Cardiac muscle cell (in vitro differentiated cells and primary cell): ENCODE measurements around the gene VEGFD. TPM values are rescaled to one million over a fixed set of nuclear protein-coding genes. Genes with fewer than 3 reads are reported as not detected.

Source experiments
- DNase-seq, 2 donors: peaks; one replicate each; pipeline versions ENCODE4 v3.0.0 to v3.0.0-alpha.2; 2010 to 2017; ENCODE audit warnings: low read depth in 1 of 2, low spot score in 1 of 2
- H3K27ac ChIP-seq: fragments of 200-600 bp; sonication (generic); 2 replicates; pipeline ENCODE4 v1.5.1; 2016
- H3K27me3 ChIP-seq: fragments of 200-600 bp; sonication (generic); 2 replicates; pipeline ENCODE4 v1.6.0; 2016; ENCODE audit warnings: control low read depth
- H3K36me3 ChIP-seq: fragments of 200-600 bp; sonication (generic); 2 replicates; pipeline ENCODE4 v1.5.1; 2016; ENCODE audit warnings: control low read depth
- H3K4me1 ChIP-seq: fragments of 200-600 bp; sonication (generic); 2 replicates; pipeline ENCODE4 v1.8.1; 2017; ENCODE audit warnings: low read depth, mild to moderate bottlenecking, mixed run types
- H3K4me3 ChIP-seq: fragments of 200-600 bp; sonication (generic); 2 replicates; pipeline ENCODE4 v1.5.1; 2016; ENCODE audit warnings: mild to moderate bottlenecking
- H3K9me3 ChIP-seq: fragments of 200-600 bp; sonication (generic); 2 replicates; pipeline ENCODE4 v1.5.1; 2017; ENCODE audit warnings: low read depth, mild to moderate bottlenecking, control low read depth
- CTCF ChIP-seq: IDR thresholded peaks from 2 replicates; pipeline ENCODE4 v1.5.1; 2012; ENCODE audit warnings: low read depth, mild to moderate bottlenecking, low read length
- polyA plus RNA-seq: library from polyadenylated mRNA; unstranded; fragments of >200 nt; fragmentation: Nextera tagmentation; extraction: Ambion mirVana; gene quantifications from 2 replicates; pipeline ENCODE4 v1.2.1, GENCODE V29; 2016
- total RNA-seq: library from RNA; depleted of rRNA; stranded (reverse); fragments of >200 nt; gene quantifications from 2 replicates; pipeline ENCODE4 v1.2.3, GENCODE V29; 2016

Gene VEGFD
- total and polyA plus RNA-seq, 2 experiments from 2014 or later = 1.2 TPM; not detected in 1

GRCh38 chrX:15405846-15406245 lies 21.6 kb upstream of the VEGFD start:
- no peak overlapping the region for H3K27ac ChIP-seq
- H3K4me1 ChIP-seq = no peaks in the 10 kb centered on the region
- no peak for TF ChIP-seq CTCF
- no peaks in the 10 kb centered on the region for H3K36me3 ChIP-seq
- peak in 1 of 2 donors; percentile 18 for DNase-seq
- no peak overlapping the region for H3K4me3 ChIP-seq
- H3K9me3 ChIP-seq = no peaks in the 10 kb centered on the region
- H3K27me3 ChIP-seq = no peaks in the 10 kb centered on the region

- Histone ChIP-seq H3K4me3 (no peak overlapping the region), H3K27me3 (no peaks in the 10 kb centered on the region), H3K9me3 (no peaks in the 10 kb centered on the region), H3K36me3 (no peaks in the 10 kb centered on the region), H3K27ac (no peak overlapping the region), H3K4me1 (no peaks in the 10 kb centered on the region)
- peak in 1 of 2 donors; percentile 59 for DNase-seq
- no peak for TF ChIP-seq CTCF
Observed at GRCh38 chrX:15404401-15405096, 20.3 kb upstream of the VEGFD start.

- Histone ChIP-seq H3K4me3 (no peak overlapping the region), H3K27me3 (no peaks in the 10 kb centered on the region), H3K9me3 (no peaks in the 10 kb centered on the region), H3K27ac (no peak overlapping the region), H3K36me3 (no peaks in the 10 kb centered on the region), H3K4me1 (no peaks in the 10 kb centered on the region)
- no peak for DNase-seq
- no peak for TF ChIP-seq CTCF
Observed at GRCh38 chrX:15401378-15401777, 17.2 kb upstream of the VEGFD start.

DNA sequence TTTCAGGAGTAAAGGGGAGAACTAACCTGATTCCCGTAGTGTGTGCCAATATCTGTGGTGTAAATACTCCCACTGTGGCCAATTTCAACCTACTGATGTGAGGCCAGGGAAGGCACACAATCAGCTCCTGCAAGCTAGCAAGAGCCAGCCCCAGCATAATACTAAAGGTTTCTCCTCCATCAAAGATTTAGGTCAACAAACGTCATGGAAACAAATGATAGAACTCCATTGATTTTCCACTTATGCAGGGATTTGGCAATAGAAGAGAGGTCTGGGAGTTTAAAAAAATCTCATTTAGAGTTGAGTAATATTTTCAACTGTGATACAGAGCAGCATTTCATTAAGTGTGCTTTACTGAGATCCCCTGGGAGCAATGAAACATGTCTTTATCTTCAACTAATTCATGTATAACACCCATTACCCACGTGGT lies 15.8 kb upstream of the VEGFD start:
- Histone ChIP-seq H3K4me3 (no peak overlapping the region), H3K9me3 (no peaks in the 10 kb centered on the region), H3K4me1 (no peaks in the 10 kb centered on the region), H3K27me3 (no peaks in the 10 kb centered on the region), H3K36me3 (no peaks in the 10 kb centered on the region), H3K27ac (no peak overlapping the region)
- TF ChIP-seq CTCF = no peak
- DNase-seq = peak in 1 of 2 donors; percentile 28

- H3K27ac ChIP-seq = no peak overlapping the region
- H3K27me3 ChIP-seq = no peaks in the 10 kb centered on the region
- no peaks in the 10 kb centered on the region for H3K9me3 ChIP-seq
- DNase-seq = no peak
- no peak for TF ChIP-seq CTCF
- H3K36me3 ChIP-seq = no peaks in the 10 kb centered on the region
- no peak overlapping the region for H3K4me3 ChIP-seq
- no peaks in the 10 kb centered on the region for H3K4me1 ChIP-seq
Observed at GRCh38 chrX:15398874-15399273, 14.7 kb upstream of the VEGFD start.
